Activated naive CD8-positive, alpha-beta T cell treated with anti-CD3 and anti-CD28 coated beads, Interleukin-2, amount 50 U/mL, for 16 hours (primary cell): ENCODE results near the gene POU2F3.

Experiments
- DNase-seq: peaks from one replicate; pipeline ENCODE4 v3.0.0-alpha.2; 2020; ENCODE audit warnings: low read depth, low spot score

POU2F3 gene

GRCh38 chr11:120281143-120281795, 41.3 kb downstream of the POU2F3 start:
- DNase-seq, result no peak

- no peak for DNase-seq
Observed at GRCh38 chr11:120283124-120283523, 43.2 kb downstream of the POU2F3 start.

DNA sequence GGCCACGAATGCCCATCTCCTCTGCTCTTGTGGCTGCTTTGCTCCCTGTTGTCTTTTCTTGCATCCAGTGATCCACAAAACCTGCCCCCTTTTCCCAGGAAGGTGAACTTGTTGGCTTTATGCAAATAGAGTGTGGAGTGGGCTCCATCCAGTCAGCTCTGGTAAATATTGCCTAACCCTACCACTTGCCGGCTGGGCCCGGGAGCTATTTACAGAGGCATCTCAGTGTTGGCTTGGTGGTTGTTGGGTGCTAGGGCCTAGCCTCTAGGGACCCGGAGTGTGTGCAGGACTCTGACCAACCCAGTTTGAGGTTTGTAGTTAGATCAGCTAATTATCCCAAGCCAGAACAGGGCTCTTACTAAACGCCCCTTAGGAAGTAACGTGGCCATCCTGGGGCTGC, 44.3 kb downstream of the POU2F3 start:
- DNase-seq, result no peak

DNA sequence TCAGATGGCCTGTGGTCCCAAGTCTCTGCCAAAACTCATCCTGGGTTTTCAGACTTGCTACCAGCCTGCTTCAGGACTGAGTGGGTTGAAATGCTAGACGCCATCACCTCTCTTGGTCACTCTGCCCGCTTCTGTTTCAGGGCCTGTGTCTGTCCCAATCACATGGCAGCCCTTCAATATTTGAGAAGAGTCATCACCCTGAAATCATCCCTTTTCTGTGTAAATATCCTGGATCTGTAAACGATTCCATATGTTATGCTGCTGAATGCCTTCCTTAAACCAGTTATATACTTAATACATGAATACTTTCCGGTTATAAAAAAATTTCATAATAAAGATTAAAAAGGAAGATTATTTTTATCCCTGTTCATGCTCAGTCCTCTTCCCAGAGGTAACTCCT, 45.3 kb downstream of the POU2F3 start:
- no peak for DNase-seq

GRCh38 chr11:120288021-120288420, 48.1 kb downstream of the POU2F3 start:
- DNase-seq, result no peak

- no peak for DNase-seq
Observed at GRCh38 chr11:120289426-120289825, 49.5 kb downstream of the POU2F3 start.

GRCh38 chr11:120290956-120291355, 51.0 kb downstream of the POU2F3 start:
- DNase-seq, result no peak

GRCh38 chr11:120293038-120293800, 53.3 kb downstream of the POU2F3 start:
- no peak for DNase-seq

DNA sequence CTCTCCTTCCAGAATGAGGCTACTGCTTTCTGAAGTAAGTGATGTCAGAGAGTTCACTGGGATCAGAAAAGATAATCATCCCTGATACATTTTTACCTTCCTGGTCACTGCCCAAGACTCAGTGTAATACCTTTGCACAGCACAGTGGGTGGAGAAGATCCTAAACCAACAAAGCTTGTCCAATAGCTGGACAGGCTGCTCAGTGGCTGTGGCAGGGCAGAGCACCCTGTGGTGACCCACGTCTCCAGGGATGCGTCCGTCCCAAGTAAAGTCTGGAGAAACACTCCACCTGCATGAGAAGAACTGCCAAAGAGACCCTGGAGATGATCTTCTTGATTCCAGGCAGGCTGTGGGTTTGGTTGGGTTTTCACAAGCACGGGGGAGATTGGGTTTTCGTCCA, 54.2 kb downstream of the POU2F3 start:
- DNase-seq, result no peak

GRCh38 chr11:120295099-120295498, 55.2 kb downstream of the POU2F3 start:
- DNase-seq, result no peak

DNA sequence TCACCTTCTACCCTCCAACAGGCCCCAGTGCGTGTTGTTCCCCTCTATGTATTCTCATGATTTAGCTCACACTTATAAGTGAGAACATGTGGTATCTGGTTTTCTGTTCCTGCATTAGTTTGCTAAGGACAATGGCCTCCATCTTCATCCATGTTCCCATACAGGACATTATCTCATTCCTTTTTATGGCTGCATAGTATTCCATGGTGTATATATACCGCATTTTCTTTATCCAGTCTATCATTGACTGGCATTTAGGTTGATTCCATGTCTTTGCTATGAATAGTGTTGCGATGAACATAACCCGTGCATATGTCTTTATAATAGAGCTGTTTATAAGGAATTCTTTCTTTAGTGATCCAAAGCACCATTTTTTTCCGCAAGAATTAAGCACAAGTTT, 56.6 kb downstream of the POU2F3 start:
- no peak for DNase-seq

GRCh38 chr11:120298461-120298860, 58.5 kb downstream of the POU2F3 start:
- no peak for DNase-seq

GRCh38 chr11:120302001-120302805, 62.3 kb downstream of the POU2F3 start:
- no peak for DNase-seq

DNA sequence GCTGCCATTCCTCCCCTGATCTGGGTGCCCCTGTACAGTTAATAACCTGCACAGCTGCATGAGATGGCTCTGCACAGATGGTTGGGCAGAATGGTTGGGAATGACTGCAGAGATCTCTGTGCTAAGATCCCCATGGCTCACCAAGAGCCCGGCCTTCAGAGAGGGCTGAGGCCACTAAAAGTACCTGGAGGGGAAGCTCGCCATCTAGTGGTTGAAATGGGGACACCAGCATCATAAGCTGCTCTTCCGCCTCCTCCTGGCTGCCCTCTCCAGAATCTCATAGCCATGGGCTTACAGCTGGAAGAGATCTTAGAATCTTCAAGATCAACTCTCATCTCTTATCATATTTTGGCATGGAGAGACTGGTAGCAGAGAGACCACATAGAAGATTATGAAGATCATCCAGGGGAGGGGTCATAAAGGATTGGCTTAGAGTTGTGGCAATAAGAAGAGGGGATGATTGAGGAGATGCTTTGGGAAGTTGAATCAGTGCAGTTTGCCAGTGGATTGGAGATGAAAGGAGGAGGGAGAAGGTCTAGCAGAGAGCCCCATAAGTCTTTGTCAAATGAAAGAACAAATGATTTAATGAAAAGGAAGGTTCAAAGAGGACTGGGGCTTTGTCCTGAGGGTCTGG, 63.2 kb downstream of the POU2F3 start:
- peak; percentile 40 for DNase-seq

DNA sequence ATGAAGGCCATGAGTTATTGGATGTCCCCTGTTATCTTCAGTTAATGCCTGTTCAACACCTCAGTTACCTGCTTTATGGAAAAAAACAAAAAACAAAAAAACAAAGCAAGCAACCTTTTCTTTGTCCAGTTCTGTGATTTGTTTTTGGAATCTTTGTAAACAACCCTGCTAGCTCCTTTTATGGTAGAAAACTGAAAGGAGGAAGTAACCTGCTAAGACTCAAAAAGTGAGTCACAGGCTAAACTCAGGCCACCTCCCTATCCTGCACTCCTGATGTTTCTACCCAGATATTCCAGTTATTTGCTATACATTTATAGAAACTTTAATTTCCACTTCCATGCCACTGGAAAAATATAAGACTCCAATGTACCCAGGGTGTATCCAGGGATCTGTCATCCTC, 64.6 kb downstream of the POU2F3 start:
- DNase-seq, result no peak

DNA sequence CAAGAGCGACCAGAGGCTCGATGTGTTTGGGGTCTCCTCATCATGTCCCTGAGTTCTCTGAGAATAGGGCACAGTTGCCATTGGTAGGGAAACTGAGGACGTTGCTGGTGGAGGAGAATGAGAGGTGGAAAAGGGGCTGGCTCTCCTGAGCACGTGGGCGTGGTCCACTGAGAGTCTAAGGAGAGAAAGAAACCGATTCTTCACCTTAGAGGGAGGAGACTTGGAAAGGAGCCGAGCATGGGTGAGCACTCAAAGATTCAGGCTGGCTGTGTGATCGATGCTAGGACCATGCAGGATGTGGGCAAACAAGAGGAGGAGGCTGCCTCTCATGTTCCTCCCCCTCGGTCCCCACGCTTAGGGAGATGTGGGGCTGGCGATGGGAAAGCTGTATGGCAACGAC, 65.3 kb downstream of the POU2F3 start:
- DNase-seq, result no peak

DNA sequence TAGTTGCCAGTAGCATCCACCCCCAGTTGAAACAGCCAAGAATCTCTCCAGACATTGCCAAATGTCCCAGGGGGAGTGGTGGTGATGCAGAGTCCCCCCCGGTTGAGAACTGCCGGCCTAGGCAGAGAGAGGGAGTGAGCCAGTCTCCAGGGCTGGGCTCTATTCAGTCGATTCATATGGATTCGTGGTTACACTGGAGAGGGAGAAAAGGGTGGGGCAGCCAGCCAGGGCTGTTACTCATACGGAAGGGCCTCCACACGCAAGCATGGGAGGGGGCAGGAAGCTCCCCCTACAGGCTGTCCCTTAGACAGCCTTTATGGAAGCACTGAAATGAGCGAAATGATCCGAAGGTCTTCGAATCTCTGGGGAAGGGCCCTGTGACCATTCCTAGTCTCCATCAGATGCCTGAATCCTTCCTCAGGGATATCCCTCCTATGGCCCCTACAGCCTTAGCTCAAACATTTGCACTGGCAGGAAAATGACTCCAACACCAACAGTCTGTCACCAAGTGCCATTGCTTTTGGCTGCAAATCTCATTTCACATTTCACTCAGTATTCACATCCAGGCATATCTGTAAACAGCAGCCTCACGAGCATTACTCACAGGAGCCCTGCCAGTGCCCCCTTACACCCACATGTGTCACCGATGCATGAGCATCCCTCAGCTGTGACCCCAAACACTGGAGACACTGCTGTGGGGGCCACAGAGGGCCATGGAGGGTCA, 66.7 kb downstream of the POU2F3 start:
- DNase-seq, result no peak

DNA sequence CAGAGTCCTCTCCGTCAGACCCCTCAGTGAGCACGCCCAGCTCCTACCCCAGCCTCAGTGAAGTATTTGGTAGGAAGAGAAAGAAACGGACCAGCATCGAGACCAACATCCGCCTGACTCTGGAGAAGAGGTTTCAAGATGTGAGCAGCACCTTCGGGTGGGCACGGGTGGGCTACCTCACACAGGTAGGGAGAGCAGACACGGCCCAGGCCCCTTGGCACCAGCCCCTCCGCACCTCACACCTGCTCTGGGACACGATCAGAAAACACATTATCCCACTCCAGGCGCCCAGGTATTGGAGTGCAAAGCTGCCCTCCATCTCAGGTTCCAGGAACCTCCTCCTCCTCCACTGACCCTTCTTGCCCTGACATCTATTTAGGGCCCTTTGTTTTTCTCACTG, 67.5 kb downstream of the POU2F3 start:
- no peak for DNase-seq

GRCh38 chr11:120308081-120308480, 68.1 kb downstream of the POU2F3 start:
- no peak for DNase-seq

GRCh38 chr11:120310870-120311269, 70.9 kb downstream of the POU2F3 start:
- no peak for DNase-seq

DNA sequence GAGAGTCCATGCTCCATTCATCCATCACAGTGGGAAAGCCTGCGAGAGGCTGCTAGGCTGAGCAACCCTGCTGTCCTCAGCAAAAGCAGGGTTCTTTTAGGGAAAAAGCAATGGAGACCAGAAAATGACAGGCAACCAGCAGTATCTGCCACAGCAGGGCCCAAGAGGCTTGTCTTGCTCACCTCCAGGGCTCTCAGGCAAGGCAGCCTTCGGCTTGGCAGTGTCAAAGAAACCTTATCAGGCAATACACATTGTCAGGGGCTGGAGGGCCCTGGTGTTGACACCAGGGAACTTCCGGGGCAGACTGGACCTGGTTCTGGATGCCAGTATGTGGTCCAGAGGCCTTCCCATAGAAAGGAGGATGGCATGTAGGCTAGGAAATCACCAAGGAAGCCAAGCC, 74.9 kb downstream of the POU2F3 start:
- no peak for DNase-seq
